Measurements from ENCODE around the gene CCDC186.

CCDC186 gene

GRCh38 chr10:114173921-114174694 lies at the start of gene CCDC186:
Gene CCDC186 (minus strand): TSS chr10:114174203. CDS start chr10:114163268, 10,935 bp downstream.
- DNase-seq: peak; percentile 88

- DNase-seq: no peak
Measured at GRCh38 chr10:114223066-114223465, 49.1 kb upstream of the CCDC186 start.

DNA sequence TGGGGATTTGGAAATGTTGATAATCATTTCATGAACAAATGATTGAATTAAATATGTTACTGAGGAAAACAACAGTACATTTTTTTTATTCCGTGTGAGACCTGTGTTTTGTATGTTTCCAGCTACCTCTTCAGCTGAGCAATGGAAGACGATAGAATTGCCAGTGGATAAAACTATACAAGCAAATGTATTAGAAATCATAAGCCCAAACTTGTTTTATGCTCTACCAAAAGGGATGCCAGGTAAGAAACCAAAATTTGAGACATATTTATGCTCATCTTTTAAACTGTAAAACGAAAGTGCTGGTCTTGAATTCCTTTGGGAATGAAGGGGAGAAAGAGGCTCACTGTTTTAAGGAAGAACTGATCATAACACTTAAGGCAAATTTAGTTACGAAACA lies 47.2 kb upstream of the CCDC186 start:
- no peak for DNase-seq

DNA sequence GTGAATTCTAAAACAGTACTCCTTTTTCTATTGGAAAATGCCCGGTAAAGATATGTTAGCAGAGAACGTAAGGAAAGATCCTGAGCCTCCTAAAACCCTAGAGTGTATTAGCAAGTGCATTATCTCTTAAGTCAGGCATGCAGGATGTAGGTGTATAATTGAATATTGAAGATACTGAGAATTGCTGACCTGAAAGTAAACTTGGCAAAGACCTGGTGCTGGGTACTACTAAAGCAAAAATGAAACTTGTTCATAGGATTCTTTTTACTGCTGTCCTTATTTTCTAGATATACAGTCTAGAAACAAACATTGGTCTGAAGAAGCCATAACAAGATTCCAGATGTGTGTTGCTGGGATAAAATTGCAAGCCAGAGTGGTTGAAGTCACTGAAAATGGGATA lies 46.3 kb upstream of the CCDC186 start:
- no peak for DNase-seq

DNA sequence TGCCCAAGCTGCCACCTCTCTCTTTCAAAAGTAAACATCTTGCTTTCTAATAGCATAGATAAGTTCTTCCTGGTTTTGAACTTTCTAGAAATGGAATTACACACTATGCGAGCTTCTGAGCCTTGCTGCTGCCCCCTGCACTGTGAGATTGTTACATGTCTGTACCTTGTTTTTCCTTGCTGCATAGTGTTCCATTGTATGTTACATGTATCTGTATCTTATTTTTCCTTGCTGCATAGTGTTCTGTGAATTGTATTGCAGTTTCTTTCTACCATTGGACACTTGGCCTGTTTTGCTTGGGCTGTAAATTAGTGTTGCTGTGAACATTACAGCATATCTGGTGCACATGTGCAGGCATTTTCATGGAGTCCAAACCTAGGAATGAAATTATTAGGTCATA lies 41.0 kb upstream of the CCDC186 start:
- DNase-seq: no peak

- no peak for DNase-seq
Measured at GRCh38 chr10:114212153-114212552, 38.1 kb upstream of the CCDC186 start.

- DNase-seq: no peak
Measured at GRCh38 chr10:114208351-114208750, 34.3 kb upstream of the CCDC186 start.

GRCh38 chr10:114207349-114207748 lies 33.3 kb upstream of the CCDC186 start:
- no peak for DNase-seq

DNA sequence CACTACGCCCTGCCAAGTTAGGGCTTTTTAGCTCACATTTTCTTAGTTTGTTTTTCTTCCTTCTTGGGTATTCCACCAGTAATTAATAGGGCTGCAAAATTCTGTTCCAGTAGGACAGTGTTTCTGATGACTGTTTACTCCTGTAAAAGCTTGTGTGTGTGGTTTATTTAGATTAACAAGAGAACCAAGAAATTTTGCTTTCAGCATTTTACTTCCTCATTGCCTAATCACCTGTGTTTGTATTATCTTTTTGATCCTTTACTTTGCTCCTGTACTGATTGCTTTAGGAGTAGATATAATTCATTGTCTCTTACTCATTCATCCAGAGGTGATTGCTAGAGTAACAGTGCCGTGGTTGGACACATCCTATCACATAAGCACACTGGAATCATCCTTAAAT lies 32.9 kb upstream of the CCDC186 start:
- DNase-seq: no peak

DNA sequence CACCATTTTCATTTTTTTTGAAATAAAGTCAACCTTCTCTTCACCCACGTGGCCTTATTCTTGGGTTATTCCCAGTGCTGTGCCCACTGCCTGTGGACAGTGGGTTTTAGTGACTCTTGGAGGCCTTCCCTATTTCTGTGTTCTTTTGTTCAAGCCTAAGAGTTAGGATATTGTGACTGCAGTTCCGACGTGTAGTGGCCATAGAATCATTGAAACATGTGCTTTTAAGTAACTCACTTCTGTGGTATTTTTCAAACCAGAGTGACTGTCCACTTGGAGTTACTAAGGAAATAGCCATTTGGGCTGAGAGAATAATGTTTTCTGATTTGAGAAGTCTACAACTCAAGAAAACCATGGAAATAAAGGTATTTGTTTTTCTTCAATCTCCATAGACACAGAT lies 28.8 kb upstream of the CCDC186 start:
- no peak for DNase-seq

GRCh38 chr10:114199239-114199638 lies 25.2 kb upstream of the CCDC186 start:
- DNase-seq: no peak

- DNase-seq: no peak
Measured at GRCh38 chr10:114195079-114195478, 21.1 kb upstream of the CCDC186 start.

DNA sequence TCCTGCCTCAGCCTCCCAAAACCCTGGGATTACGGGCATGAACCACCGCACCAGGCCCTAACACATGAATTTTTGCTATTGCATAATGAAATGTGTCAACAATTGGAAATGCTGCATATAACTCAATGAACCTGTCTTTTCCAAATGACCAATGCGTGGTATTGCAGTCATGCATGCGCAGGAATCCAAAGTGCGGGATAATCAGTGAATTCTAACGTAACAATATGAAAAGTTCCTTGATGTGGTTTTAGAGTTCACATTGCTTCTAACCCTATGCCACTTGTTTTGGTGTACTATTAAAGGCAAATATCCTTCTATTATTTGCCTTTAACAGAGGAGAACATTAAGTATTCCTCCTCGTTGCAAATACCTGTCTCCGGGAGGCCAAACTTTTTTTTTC lies 15.7 kb upstream of the CCDC186 start:
- DNase-seq: no peak

DNA sequence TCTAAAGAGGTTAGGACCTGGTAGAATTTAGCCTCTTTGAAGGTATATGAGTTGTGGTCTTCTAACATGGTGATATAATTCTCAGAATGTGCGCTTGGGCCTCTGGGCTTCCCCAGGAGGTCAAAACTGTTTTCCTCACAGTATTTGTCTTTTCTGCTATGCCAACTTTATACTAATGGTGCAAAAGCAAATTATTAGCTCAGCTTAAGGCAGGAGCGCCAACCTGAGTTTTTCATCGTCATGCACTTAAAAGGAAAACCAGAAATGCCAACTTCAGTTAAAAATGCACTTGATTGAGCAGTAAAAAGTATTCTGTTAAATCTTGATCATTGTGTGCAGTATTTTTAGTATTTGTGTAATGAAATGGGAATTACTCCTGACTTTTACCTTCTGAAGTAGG lies 14.9 kb upstream of the CCDC186 start:
- DNase-seq: no peak

- no peak for DNase-seq
Measured at GRCh38 chr10:114188001-114188400, 14.0 kb upstream of the CCDC186 start.

- no peak for DNase-seq
Measured at GRCh38 chr10:114184276-114184675, 10.3 kb upstream of the CCDC186 start.

GRCh38 chr10:114183563-114183962 lies 9.6 kb upstream of the CCDC186 start:
- no peak for DNase-seq

- no peak for DNase-seq
Measured at GRCh38 chr10:114181971-114182370, 8.0 kb upstream of the CCDC186 start.

- no peak for DNase-seq
Measured at GRCh38 chr10:114180937-114181336, 6.9 kb upstream of the CCDC186 start.

GRCh38 chr10:114179747-114180146 lies 5.7 kb upstream of the CCDC186 start:
- no peak for DNase-seq

DNA sequence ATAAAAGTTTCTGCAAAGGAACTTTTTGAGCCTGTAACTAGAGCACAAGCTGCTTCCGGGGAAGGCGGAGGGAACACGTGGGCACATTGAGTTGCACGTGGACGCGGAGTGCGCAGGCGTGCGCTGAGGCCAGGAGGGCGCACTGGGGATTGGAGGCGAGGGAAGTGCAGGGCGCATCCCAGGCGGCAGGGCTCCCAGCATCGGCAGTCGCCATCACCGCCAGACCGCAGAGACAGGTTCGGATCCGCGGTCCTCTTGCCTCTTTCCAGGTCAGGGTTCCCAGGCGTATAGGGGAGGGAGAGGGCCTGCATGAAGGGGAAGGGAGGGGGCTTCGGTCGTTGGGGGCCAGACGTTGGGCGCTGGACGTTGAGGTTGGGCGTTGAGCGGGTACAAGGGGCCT lies 5.1 kb upstream of the CCDC186 start, which contains the start of gene TDRD1:
TSS of gene TDRD1 (plus strand) at position 206 of the 400 bp plus-strand sequence. CDS start 8,479 bp downstream, outside the sequence.
- DNase-seq: no peak

GRCh38 chr10:114176511-114176910 lies 2.5 kb upstream of the CCDC186 start:
- no peak for DNase-seq

DNA sequence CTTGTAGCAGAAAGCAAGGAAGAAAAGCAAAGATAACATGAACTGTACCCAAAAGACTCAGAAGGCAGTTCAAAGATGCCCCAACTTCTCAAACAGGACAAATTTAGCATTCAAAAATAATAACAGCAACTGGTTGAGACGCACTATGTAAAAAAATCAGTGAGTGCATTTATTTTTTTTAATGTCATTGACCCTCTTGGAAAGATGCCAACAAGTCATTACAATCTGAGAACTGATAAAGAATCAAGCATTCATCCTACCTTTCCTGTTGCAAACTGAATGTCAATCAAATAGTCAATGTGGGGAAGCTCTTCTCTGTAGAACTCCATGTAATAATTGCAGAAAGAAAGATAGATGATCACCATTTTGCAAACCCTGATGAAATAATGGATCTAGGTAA lies 1.7 kb upstream of the CCDC186 start:
- DNase-seq: no peak

GRCh38 chr10:114174695-114175188 lies 739 bp upstream of the CCDC186 start:
- DNase-seq: no peak

DNA sequence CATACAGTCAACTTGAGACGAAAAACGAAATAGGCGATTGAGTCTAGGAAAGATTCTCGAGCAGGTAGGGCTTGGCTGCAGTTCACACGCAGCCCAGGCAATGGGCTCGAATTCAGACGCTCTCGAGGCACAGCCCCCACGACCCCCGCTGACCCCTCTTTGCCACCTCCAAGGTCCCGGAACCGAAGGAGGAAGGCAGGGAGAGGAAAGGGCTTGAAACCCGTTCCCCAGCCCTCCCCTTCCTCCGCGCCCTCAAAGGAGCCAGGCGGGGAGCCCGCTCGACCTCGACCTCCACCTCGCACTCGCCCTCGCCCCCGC lies 441 bp downstream of the CCDC186 start:
- no peak for DNase-seq
